DOHH2 (cell line): Measurements from ENCODE around the gene PGAP3.

Source experiments
- H3F3A ChIP-seq: fragments of 200-600 bp; sonication (generic), shearing (Covaris generic); 2 replicates; pipeline ENCODE4 v1.6.0; 2016; ENCODE audit warnings: antibody characterized with exemption, mild to moderate bottlenecking; ENCODE audit not compliant: control insufficient read depth, insufficient read depth
- H3K27ac ChIP-seq: fragments of 200-600 bp; sonication (generic); 2 replicates; pipeline ENCODE4 v1.5.1; 2014; ENCODE audit warnings: low read depth, mild to moderate bottlenecking, low read length, moderate library complexity
- H3K27me3 ChIP-seq: fragments of 200-600 bp; sonication (generic); 2 replicates; pipeline ENCODE4 v1.6.1; 2014; ENCODE audit warnings: mild to moderate bottlenecking, low read length, mixed read lengths; ENCODE audit not compliant: control insufficient read depth
- H3K36me3 ChIP-seq: fragments of 200-600 bp; sonication (generic); 2 replicates; pipeline ENCODE4 v1.6.1; 2014; ENCODE audit warnings: mild to moderate bottlenecking, low read length, moderate library complexity, mixed read lengths; ENCODE audit not compliant: control insufficient read depth
- H3K4me1 ChIP-seq: fragments of 200-600 bp; sonication (generic); 2 replicates; pipeline ENCODE4 v1.6.1; 2014; ENCODE audit warnings: mild to moderate bottlenecking, low read length, mixed read lengths; ENCODE audit not compliant: control insufficient read depth
- H3K4me2 ChIP-seq: fragments of 200-600 bp; sonication (generic); 2 replicates; pipeline ENCODE4 v1.6.0; 2014; ENCODE audit warnings: mild to moderate bottlenecking, low read length, moderate library complexity
- H3K4me3 ChIP-seq: fragments of 200-600 bp; sonication (generic); 2 replicates; pipeline ENCODE4 v1.5.1; 2014; ENCODE audit warnings: mild to moderate bottlenecking, low read length, mixed read lengths
- H3K79me2 ChIP-seq: fragments of 200-600 bp; sonication (generic); 2 replicates; pipeline ENCODE4 v1.6.1; 2014; ENCODE audit warnings: mild to moderate bottlenecking, low read length, mixed read lengths; ENCODE audit not compliant: control insufficient read depth
- H3K9me2 ChIP-seq: fragments of 200-600 bp; sonication (generic); replicated peaks from 2 replicates; pipeline ENCODE4 v1.6.1; 2014; ENCODE audit warnings: mild to moderate bottlenecking, low read length, mixed read lengths; ENCODE audit not compliant: control insufficient read depth
- H3K9me3 ChIP-seq: fragments of 200-600 bp; sonication (generic); 2 replicates; pipeline ENCODE4 v1.6.1; 2014; ENCODE audit warnings: antibody characterized with exemption, low read length, mixed read lengths; ENCODE audit not compliant: control insufficient read depth, insufficient read depth
- H4K20me1 ChIP-seq: fragments of 200-600 bp; sonication (generic); 2 replicates; pipeline ENCODE4 v1.6.0; 2014; ENCODE audit warnings: low read depth, mild to moderate bottlenecking, antibody characterized with exemption, low read length, moderate library complexity; ENCODE audit not compliant: control insufficient read depth, insufficient read depth
- EZH2phosphoT487 ChIP-seq: fragments of 200-600 bp; sonication (generic); IDR thresholded peaks from 2 replicates; pipeline ENCODE4 v1.6.1; 2017; ENCODE audit warnings: borderline replicate concordance, mild to moderate bottlenecking, antibody characterized with exemption, low read length, moderate library complexity, mixed read lengths
- TF ChIP-seq, protein P1 (sequence below): fragments of 200-600 bp; sonication (generic); IDR thresholded peaks from one replicate; pipeline ENCODE4 v1.5.1; 2014; ENCODE audit warnings: antibody characterized with exemption, mild to moderate bottlenecking, low read depth, low read length; ENCODE audit not compliant: poor library complexity, severe bottlenecking

Gene PGAP3

GRCh38 chr17:39653316-39653661, 34.6 kb downstream of the PGAP3 start:
- Histone ChIP-seq H3K4me3 (no peak overlapping the region), H3K36me3 (peaks cover 5% of the 10 kb centered on the region), H3K79me2 (peaks cover 11% of the 10 kb centered on the region), H3F3A (no peaks in the 10 kb centered on the region), H4K20me1 (no peaks in the 10 kb centered on the region), H3K4me2 (no peak overlapping the region), H3K27ac (no peak overlapping the region), H3K9me3 (no peaks in the 10 kb centered on the region), H3K9me2 (no peaks in the 10 kb centered on the region), H3K4me1 (peaks cover under 1% of the 10 kb centered on the region), H3K27me3 (no peaks in the 10 kb centered on the region)
- TF ChIP-seq, protein P1, sequence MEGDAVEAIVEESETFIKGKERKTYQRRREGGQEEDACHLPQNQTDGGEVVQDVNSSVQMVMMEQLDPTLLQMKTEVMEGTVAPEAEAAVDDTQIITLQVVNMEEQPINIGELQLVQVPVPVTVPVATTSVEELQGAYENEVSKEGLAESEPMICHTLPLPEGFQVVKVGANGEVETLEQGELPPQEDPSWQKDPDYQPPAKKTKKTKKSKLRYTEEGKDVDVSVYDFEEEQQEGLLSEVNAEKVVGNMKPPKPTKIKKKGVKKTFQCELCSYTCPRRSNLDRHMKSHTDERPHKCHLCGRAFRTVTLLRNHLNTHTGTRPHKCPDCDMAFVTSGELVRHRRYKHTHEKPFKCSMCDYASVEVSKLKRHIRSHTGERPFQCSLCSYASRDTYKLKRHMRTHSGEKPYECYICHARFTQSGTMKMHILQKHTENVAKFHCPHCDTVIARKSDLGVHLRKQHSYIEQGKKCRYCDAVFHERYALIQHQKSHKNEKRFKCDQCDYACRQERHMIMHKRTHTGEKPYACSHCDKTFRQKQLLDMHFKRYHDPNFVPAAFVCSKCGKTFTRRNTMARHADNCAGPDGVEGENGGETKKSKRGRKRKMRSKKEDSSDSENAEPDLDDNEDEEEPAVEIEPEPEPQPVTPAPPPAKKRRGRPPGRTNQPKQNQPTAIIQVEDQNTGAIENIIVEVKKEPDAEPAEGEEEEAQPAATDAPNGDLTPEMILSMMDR, result no peak
- no peak for TF ChIP-seq EZH2phosphoT487

DNA sequence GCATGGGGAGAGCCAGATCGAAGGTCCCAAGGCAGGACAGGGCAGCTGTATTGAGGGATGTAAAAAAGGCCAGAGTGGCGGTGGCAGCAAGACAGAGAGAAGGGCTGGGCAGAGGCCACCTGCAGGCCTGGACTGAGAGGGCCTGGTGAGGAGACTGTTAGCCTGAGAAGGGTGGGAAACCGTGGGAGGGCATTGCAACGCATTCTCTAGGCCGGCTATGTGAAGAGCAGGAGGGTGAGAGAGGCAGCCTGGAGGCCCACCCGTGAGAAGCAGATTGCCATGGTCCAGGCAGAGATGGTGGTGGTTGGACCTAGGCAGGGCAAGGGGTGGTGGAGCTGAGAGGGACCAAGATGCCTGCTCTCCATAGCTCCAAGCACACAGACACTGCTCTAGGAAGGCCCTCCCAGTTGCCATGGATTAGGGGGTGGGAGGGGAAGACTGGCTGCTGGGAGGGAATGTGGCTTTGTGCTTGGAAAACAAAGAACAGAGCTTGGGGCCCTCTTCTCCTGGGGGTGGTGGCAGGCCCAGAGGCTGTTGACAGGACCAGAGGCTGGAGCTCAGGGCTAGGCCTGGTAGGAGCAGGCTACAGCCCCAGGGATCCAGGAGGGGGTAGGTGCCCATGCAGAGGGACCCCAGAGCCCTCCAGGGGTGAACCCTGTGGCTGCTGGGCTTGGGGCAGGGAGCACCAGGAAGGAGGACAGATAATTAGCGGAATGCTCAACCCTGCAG, 35.1 kb downstream of the PGAP3 start:
- H3K36me3 ChIP-seq, result peaks cover 4% of the 10 kb centered on the region; the same call in 1 of the 2 replicates
- TF ChIP-seq EZH2phosphoT487, result no peak
- TF ChIP-seq, protein P1, result no peak
- no peaks in the 10 kb centered on the region for H3K9me2 ChIP-seq
- no peaks in the 10 kb centered on the region; the same call in 1 of the 2 replicates for H3K4me1 ChIP-seq
- no peak overlapping the region for H3K4me3 ChIP-seq
- H3K9me3 ChIP-seq, result no peaks in the 10 kb centered on the region
- H4K20me1 ChIP-seq, result no peaks in the 10 kb centered on the region
- H3K4me2 ChIP-seq, result no peak overlapping the region
- H3K27me3 ChIP-seq, result no peaks in the 10 kb centered on the region
- H3K27ac ChIP-seq, result no peak overlapping the region
- peaks cover 11% of the 10 kb centered on the region for H3K79me2 ChIP-seq
- H3F3A ChIP-seq, result no peaks in the 10 kb centered on the region

GRCh38 chr17:39651923-39652586, 35.8 kb downstream of the PGAP3 start:
- no peak overlapping the region for H3K27ac ChIP-seq
- no peak overlapping the region for H3K4me2 ChIP-seq
- no peaks in the 10 kb centered on the region; the same call in 1 of the 2 replicates for H3K4me1 ChIP-seq
- no peaks in the 10 kb centered on the region for H3F3A ChIP-seq
- H3K36me3 ChIP-seq, result peaks cover 4% of the 10 kb centered on the region; the same call in 1 of the 2 replicates
- no peaks in the 10 kb centered on the region for H4K20me1 ChIP-seq
- TF ChIP-seq, protein P1, result no peak
- no peak for TF ChIP-seq EZH2phosphoT487
- H3K27me3 ChIP-seq, result no peaks in the 10 kb centered on the region
- H3K9me2 ChIP-seq, result no peaks in the 10 kb centered on the region
- peaks cover 15% of the 10 kb centered on the region for H3K79me2 ChIP-seq
- H3K9me3 ChIP-seq, result no peaks in the 10 kb centered on the region
- no peak overlapping the region for H3K4me3 ChIP-seq
